ENCODE measurements around the gene ANXA2.

GRCh38 chr15:60376677-60377095 is 21.1 kb downstream of the ANXA2 start:
- TF ChIP-seq EZH2 (IDR thresholded peaks at IDR 0.05; ENCODE audit: low read length, unreplicated experiment): no peak
- no peak for TF ChIP-seq CTCF (conservative IDR thresholded peaks at IDR 0.05; ENCODE audit: low read depth, low read length)
